NCI-H2029 treated with DMSO at 0.1 percent for 48 hours (cell line): Measurements from ENCODE around the gene ZNF735.
"Not testable (repeated sequence)": the region's sequence is repeated elsewhere in the genome, so short reads cannot be mapped to it uniquely, and the experiment has no call there.

Source experiments
- DNase-seq: peaks from one replicate; lab custom pipeline; 2025; lab: John Stamatoyannopoulos, UW

ZNF735 gene

GRCh38 chr7:64206903-64207302 lies at the start of gene ZNF735:
ZNF735 (plus strand) TSS chr7:64207203; CDS start chr7:64207203, 0 bp downstream.
- DNase-seq = no peak

- not testable (repeated sequence) for DNase-seq
Observed at GRCh38 chr7:64170974-64171373, 36.0 kb upstream of the ZNF735 start.

- no peak for DNase-seq
Observed at GRCh38 chr7:64174328-64174727, 32.7 kb upstream of the ZNF735 start.

GRCh38 chr7:64174941-64175340 lies 32.1 kb upstream of the ZNF735 start:
- no peak for DNase-seq

DNA sequence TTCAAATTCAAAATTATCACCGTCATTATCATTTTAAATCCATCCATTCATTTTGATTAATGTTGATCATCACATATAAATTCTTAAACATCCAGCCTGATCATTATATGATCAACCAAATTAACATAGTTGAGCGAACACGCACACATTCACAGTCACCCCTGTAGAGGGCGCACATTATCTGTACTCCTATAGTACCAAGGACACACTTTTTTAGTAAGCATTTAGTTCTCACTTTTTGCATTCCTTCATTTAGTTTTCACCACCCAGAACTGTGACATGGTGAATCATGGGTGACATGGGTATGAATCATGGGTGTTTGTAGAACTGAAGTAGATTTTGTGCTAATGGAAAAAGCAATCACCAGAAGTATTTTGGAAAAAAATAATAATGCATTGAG lies 26.0 kb upstream of the ZNF735 start:
- no peak for DNase-seq

GRCh38 chr7:64181586-64181985 lies 25.4 kb upstream of the ZNF735 start:
- DNase-seq = no peak

GRCh38 chr7:64182036-64182790 lies 24.8 kb upstream of the ZNF735 start:
- no peak for DNase-seq

- DNase-seq = no peak
Observed at GRCh38 chr7:64183126-64183742, 23.8 kb upstream of the ZNF735 start.

- no peak for DNase-seq
Observed at GRCh38 chr7:64183827-64184372, 23.1 kb upstream of the ZNF735 start.

- no peak for DNase-seq
Observed at GRCh38 chr7:64184376-64184775, 22.6 kb upstream of the ZNF735 start.

DNA sequence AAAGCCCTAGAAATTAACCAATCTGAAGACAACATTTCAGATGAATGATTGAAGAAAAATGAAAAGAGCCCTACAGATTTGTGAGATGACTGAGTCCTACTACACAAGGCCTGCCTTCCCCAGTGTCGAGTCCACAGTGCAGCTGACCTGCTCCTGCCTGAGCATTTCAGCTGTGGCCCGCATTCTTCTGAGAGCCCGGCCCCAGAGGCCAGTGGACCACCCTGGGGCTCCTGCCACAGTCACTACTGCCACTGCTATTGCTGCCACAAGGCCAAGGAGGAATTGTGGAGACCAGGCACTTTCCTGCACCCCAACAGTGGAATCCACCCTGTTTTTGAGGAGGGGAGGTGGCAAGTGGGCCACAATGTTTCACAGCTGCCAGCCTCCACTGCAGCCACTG lies 19.6 kb upstream of the ZNF735 start:
- DNase-seq = no peak

DNA sequence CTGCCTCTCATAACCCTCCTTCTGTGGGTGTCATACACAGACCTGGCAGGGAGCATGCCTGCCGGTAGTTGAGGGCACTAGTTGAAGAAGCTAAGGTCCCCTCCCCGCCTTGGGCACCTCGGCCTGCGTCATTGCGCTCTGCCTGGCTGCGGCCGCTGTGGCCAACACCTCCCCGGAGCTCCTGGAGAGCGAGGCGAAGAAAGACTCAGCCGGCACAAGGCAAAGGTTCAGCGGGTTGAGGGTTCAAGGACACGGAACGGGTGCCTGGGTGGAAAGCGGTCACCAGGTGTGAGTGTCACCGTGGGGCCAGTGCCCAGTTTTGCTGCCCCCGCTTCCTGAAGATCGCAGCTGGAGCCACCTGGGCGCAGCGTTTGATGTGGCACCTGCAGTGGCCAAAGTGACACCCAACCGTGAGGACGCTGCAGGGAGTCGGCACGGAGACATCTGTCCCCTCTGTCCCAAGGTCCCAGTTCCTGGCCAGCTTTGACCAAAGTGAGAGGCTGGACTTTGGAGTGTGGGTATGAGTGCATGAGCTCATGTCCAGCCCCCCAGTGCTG lies 14.8 kb upstream of the ZNF735 start:
- DNase-seq = no peak

DNA sequence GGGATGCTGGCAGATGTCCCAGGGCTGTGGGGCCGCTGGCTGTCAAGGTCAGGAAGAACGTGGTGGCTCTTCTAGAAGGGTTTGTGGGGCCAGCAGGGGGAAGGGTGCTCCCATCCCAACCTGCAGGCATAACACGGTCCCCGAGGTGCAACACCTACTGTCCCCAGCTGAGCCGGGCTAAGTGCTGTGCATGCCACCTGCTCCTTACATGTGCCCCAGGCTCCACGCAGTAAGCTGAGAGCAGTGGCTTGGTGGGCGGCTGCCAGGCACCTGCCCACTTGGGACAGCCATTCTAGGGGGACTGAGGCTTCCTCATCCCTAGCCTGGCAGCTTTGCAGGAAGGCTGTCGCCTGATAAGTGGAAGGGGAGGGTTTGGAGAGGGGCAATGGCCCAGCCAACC lies 14.2 kb upstream of the ZNF735 start:
- no peak for DNase-seq

GRCh38 chr7:64219710-64220298 lies 12.8 kb downstream of the ZNF735 start:
- not testable (repeated sequence) for DNase-seq

- no peak for DNase-seq
Observed at GRCh38 chr7:64223366-64223765, 16.4 kb downstream of the ZNF735 start.

GRCh38 chr7:64228174-64228573 lies 21.2 kb downstream of the ZNF735 start, which contains the start of gene ZNF679:
ZNF679 (plus strand) TSS chr7:64228474; CDS start chr7:64249118, 20,644 bp downstream.
- not testable (repeated sequence) for DNase-seq

DNA sequence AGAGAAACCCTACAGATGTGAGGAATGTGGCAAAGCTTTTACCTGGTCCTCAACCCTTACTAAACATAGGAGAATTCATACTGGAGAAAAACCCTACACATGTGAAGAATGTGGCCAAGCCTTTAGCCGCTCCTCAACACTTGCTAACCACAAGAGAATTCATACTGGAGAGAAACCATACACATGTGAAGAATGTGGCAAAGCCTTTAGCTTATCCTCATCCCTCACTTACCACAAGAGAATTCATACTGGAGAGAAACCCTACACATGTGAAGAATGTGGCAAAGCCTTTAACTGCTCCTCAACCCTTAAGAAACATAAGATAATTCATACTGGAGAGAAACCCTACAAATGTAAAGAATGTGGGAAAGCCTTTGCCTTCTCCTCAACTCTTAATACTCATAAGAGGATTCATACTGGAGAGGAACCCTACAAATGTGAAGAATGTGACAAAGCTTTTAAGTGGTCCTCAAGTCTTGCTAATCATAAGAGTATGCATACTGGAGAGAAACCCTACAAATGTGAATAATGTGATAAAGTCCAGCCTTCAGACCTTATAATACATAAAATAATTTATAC lies 59.4 kb downstream of the ZNF735 start:
- no peak for DNase-seq
